SK-N-SH treated with all-trans-retinoic acid at 6 μM for 48 hours (cell line): ENCODE data around the gene AGO1.

Source experiments
- ATAC-seq: fragments of 200-7000 bp; cut with Tn5 transposase; 3 replicates; pipeline ENCODE4 v1.9.1; 2020; ENCODE audit warnings: mild to moderate bottlenecking, moderate library complexity
- ARNTL ChIP-seq: fragments of 450-650 bp; formaldehyde crosslinking; IDR thresholded peaks from 2 replicates; pipeline ENCODE4 v1.5.0; 2020; ENCODE audit warnings: low read depth, mild to moderate bottlenecking, moderate library complexity, borderline replicate concordance
- CREB5 ChIP-seq: fragments of 250-450 bp; sonication (Bioruptor Pico); IDR thresholded peaks from 2 replicates; pipeline ENCODE4 v1.5.1; 2020; ENCODE audit warnings: low read depth, mild to moderate bottlenecking, moderate library complexity
- CSRNP3 ChIP-seq: fragments of 250-450 bp; sonication (Bioruptor Pico); IDR thresholded peaks from 2 replicates; pipeline ENCODE4 v1.5.1; 2021; ENCODE audit warnings: mild to moderate bottlenecking, moderate library complexity
- ESRRG ChIP-seq: fragments of 250-450 bp; sonication (Bioruptor Pico); IDR thresholded peaks from 2 replicates; pipeline ENCODE4 v1.6.1; 2021; ENCODE audit warnings: mild to moderate bottlenecking
- GLIS3 ChIP-seq: fragments of 250-450 bp; sonication (Bioruptor Pico); IDR thresholded peaks from 2 replicates; pipeline ENCODE4 v1.5.0; 2020; ENCODE audit warnings: mild to moderate bottlenecking, moderate library complexity
- ISL1 ChIP-seq: fragments of 250-450 bp; sonication (Bioruptor Pico); IDR thresholded peaks from 2 replicates; pipeline ENCODE4 v2.1.2; 2022; ENCODE audit warnings: mild to moderate bottlenecking, moderate library complexity
- OSR1 ChIP-seq: fragments of 250-450 bp; sonication (Bioruptor Pico); IDR thresholded peaks from 2 replicates; pipeline ENCODE4 v1.8.0; 2022; ENCODE audit warnings: moderate library complexity, mild to moderate bottlenecking, inconsistent platforms
- PATZ1 ChIP-seq: fragments of 250-450 bp; sonication (Bioruptor Pico); IDR thresholded peaks from 2 replicates; pipeline ENCODE4 v1.8.0; 2020; ENCODE audit warnings: mild to moderate bottlenecking, moderate library complexity, borderline replicate concordance
- POU6F1 ChIP-seq: fragments of 250-450 bp; sonication (Bioruptor Pico); IDR thresholded peaks from 2 replicates; pipeline ENCODE4 v1.8.0; 2021; ENCODE audit warnings: low read depth, mild to moderate bottlenecking, moderate library complexity, borderline replicate concordance
- PPARA ChIP-seq: fragments of 250-450 bp; sonication (Bioruptor Pico); IDR thresholded peaks from 2 replicates; pipeline ENCODE4 v1.5.0; 2020; ENCODE audit warnings: mild to moderate bottlenecking, borderline replicate concordance
- TCF4 ChIP-seq: fragments of 250-450 bp; sonication (Bioruptor Pico); IDR thresholded peaks from 2 replicates; pipeline ENCODE4 v1.8.0; 2021; ENCODE audit warnings: mild to moderate bottlenecking, moderate library complexity, borderline replicate concordance
- TOX ChIP-seq: fragments of 250-450 bp; sonication (Bioruptor Pico); IDR thresholded peaks from 2 replicates; pipeline ENCODE4 v1.8.0; 2021; ENCODE audit warnings: mild to moderate bottlenecking, moderate library complexity, borderline replicate concordance
- TSHZ2 ChIP-seq: fragments of 250-450 bp; sonication (Bioruptor Pico); IDR thresholded peaks from 2 replicates; pipeline ENCODE4 v1.5.0; 2020; ENCODE audit warnings: mild to moderate bottlenecking, moderate library complexity
- ZFP3 ChIP-seq: fragments of 250-450 bp; sonication (Bioruptor Pico); IDR thresholded peaks from 2 replicates; pipeline ENCODE4 v1.5.0; 2020; ENCODE audit warnings: mild to moderate bottlenecking, moderate library complexity
- ZFP30 ChIP-seq: fragments of 450-650 bp; formaldehyde crosslinking; IDR thresholded peaks from 2 replicates; pipeline ENCODE4 v1.5.0; 2022; ENCODE audit warnings: mild to moderate bottlenecking, moderate library complexity
- ZNF565 ChIP-seq: fragments of 450-650 bp; formaldehyde crosslinking; conservative IDR thresholded peaks from 2 replicates; pipeline ENCODE4 v1.5.0; 2020; ENCODE audit warnings: low read depth, mild to moderate bottlenecking, moderate library complexity
- ZNF70 ChIP-seq: fragments of 450-650 bp; formaldehyde crosslinking; IDR thresholded peaks from 2 replicates; pipeline ENCODE4 v1.5.0; 2020; ENCODE audit warnings: mild to moderate bottlenecking, moderate library complexity
- ZNF8 ChIP-seq: fragments of 450-650 bp; formaldehyde crosslinking; IDR thresholded peaks from 2 replicates; pipeline ENCODE4 v1.5.0; 2020; ENCODE audit warnings: mild to moderate bottlenecking, moderate library complexity

The AGO1 gene

GRCh38 chr1:35882945-35883634 is at the start of gene AGO1:
TSS of gene AGO1 (plus strand) at chr1:35883209. CDS start at chr1:35883422, 213 bp downstream.
- ATAC-seq = peak; percentile 97
- TF ChIP-seq CREB5 (CRISPR knock-in tag) = no peak
- TF ChIP-seq, all 23 proteins: peak for 0

- TF ChIP-seq PATZ1 (CRISPR knock-in tag) (no peak), TCF4 (CRISPR knock-in tag) (no peak), ZFP3 (no peak), ARNTL (CRISPR knock-in tag) (no peak), ZNF70 (CRISPR knock-in tag) (no peak), ZNF8 (CRISPR knock-in tag) (no peak), ZFP30 (CRISPR knock-in tag) (no peak), ZNF565 (CRISPR knock-in tag) (no peak), TSHZ2 (CRISPR knock-in tag) (no peak), PPARA (no peak)
- ATAC-seq = no peak
Measured at GRCh38 chr1:35833395-35833794, 49.6 kb upstream of the AGO1 start.

GRCh38 chr1:35834218-35834617 is 48.8 kb upstream of the AGO1 start:
- no peak for ATAC-seq

More at GRCh38 chr1:35834218-35834617, 48.8 kb upstream of the AGO1 start:
- TF ChIP-seq GLIS3 (no peak), ZNF8 (CRISPR knock-in tag) (no peak), ZFP30 (CRISPR knock-in tag) (no peak), CREB5 (CRISPR knock-in tag) (no peak), ZNF70 (CRISPR knock-in tag) (no peak), TOX (no peak), CSRNP3 (CRISPR knock-in tag) (no peak), ZNF565 (CRISPR knock-in tag) (no peak), ISL1 (CRISPR knock-in tag) (no peak), ARNTL (CRISPR knock-in tag) (no peak), ESRRG (no peak), POU6F1 (CRISPR knock-in tag) (no peak), OSR1 (no peak)
